Measurements from ENCODE around the gene PLXND1. TPM values are rescaled to one million over a fixed set of nuclear protein-coding genes. Genes with fewer than 3 reads are reported as not detected.

Gene PLXND1
- total RNA-seq, 1 experiment from 2014 or later, result 47.3 TPM

GRCh38 chr3:129543156-129543790 is 63.2 kb downstream of the PLXND1 start, which contains the start of gene H1-8:
Gene H1-8, plus strand, starts transcription at chr3:129543175. Its CDS starts 44 bp downstream, at chr3:129543219.
- no peak within 1 kb of the TSS for H3K4me3 ChIP-seq (replicated peaks in 1 of 2; ENCODE audit: low read depth in 1 of 2, low read length in 2 of 2)
- no peak within 1 kb of the TSS for H2AFZ ChIP-seq (ENCODE audit: low read depth, low read length, poor library complexity, severe bottlenecking)
- POLR2A ChIA-PET, result no interaction called here
- no peaks in the 10 kb centered on the region for H3K36me3 ChIP-seq (ENCODE audit: control insufficient read depth in 1 of 2, insufficient read depth in 2 of 2, low read length in 2 of 2)
- H3K79me2 ChIP-seq (ENCODE audit: insufficient read depth, low read length), result no peaks in the 10 kb centered on the region
- H3K9ac ChIP-seq (ENCODE audit: low read length), result no peak within 1 kb of the TSS
- CTCF ChIA-PET, result no interaction called here
- no peak for ATAC-seq
- H3K27me3 ChIP-seq (ENCODE audit: insufficient read depth, low read length), result no peaks in the 10 kb centered on the region
- BruUV-seq (replicated peaks), result no TSS peak
- no peaks in the 10 kb centered on the region for H3K4me1 ChIP-seq (ENCODE audit: control insufficient read depth in 1 of 2, insufficient read depth in 2 of 2, low read length in 2 of 2)
- no peak within 1 kb of the TSS for H3K4me2 ChIP-seq (ENCODE audit: low read length)
- no peak within 1 kb of the TSS for H3K27ac ChIP-seq (ENCODE audit: low read depth, low read length)
- DNase-seq (ENCODE audit: low read depth, low spot score), result no peak
- no peaks in the 10 kb centered on the region for H4K20me1 ChIP-seq (ENCODE audit: insufficient read depth)
- H3K9me3 ChIP-seq (ENCODE audit: control insufficient read depth in 1 of 2, insufficient read depth in 1 of 2, low read depth in 1 of 2, low read length in 2 of 2), result no peaks in the 10 kb centered on the region
- no peak for TF ChIP-seq ZBTB33 (IDR thresholded peaks at IDR 0.05; ENCODE audit: extremely low read depth, insufficient replicate concordance, low read length)
- intact Hi-C loops (cut with micrococcal nuclease), result no loop called here
- H3K9me2 ChIP-seq (ENCODE audit: insufficient read depth), result no peaks in the 10 kb centered on the region
- RAD21 ChIA-PET (ENCODE audit: low non-redundant PET in 1 of 2, low total read pairs in 2 of 2, uncharacterized antibody in 2 of 2, unreplicated experiment in 2 of 2), result no interaction called here

- Histone ChIP-seq H3K79me2 (ENCODE audit: insufficient read depth, low read length) (no peaks in the 10 kb centered on the region), H3K36me3 (ENCODE audit: control insufficient read depth in 1 of 2, insufficient read depth in 2 of 2, low read length in 2 of 2) (no peaks in the 10 kb centered on the region), H4K20me1 (ENCODE audit: insufficient read depth) (no peaks in the 10 kb centered on the region), H3K27me3 (ENCODE audit: insufficient read depth, low read length) (no peaks in the 10 kb centered on the region), H3K4me2 (ENCODE audit: low read length) (no peak overlapping the region), H3K9me2 (ENCODE audit: insufficient read depth) (no peaks in the 10 kb centered on the region), H3K9me3 (ENCODE audit: control insufficient read depth in 1 of 2, insufficient read depth in 1 of 2, low read depth in 1 of 2, low read length in 2 of 2) (no peaks in the 10 kb centered on the region), H3K4me3 (replicated peaks in 1 of 2; ENCODE audit: low read depth in 1 of 2, low read length in 2 of 2) (no peak overlapping the region), H2AFZ (ENCODE audit: low read depth, low read length, poor library complexity, severe bottlenecking) (no peak overlapping the region), H3K27ac (ENCODE audit: low read depth, low read length) (no peak overlapping the region), H3K4me1 (ENCODE audit: control insufficient read depth in 1 of 2, insufficient read depth in 2 of 2, low read length in 2 of 2) (no peaks in the 10 kb centered on the region), H3K9ac (ENCODE audit: low read length) (no peak overlapping the region)
- TF ChIP-seq REST (IDR thresholded peaks at IDR 0.05; ENCODE audit: low read depth) (no peak), POLR2AphosphoS5 (IDR thresholded peaks at IDR 0.05; ENCODE audit: low read depth, low read length) (no peak)
- BruUV-seq (replicated peaks), result no TSS peak
- ChIA-PET POLR2A (no interaction called here), CTCF (no interaction called here), RAD21 (ENCODE audit: low non-redundant PET in 1 of 2, low total read pairs in 2 of 2, uncharacterized antibody in 2 of 2, unreplicated experiment in 2 of 2) (no interaction called here)
- intact Hi-C loops (cut with micrococcal nuclease), result no loop called here
- ATAC-seq (no peak), DNase-seq (ENCODE audit: low read depth, low spot score) (no peak)
Observed at GRCh38 chr3:129542747-129543146, 63.7 kb downstream of the PLXND1 start.

Data from HCT116 (cell line).